ENCODE measurements around the gene GRIK1.
"Not testable (repeated sequence)": the region's sequence is repeated elsewhere in the genome, so short reads cannot be mapped to it uniquely, and the experiment has no call there.

GRIK1 gene

DNA sequence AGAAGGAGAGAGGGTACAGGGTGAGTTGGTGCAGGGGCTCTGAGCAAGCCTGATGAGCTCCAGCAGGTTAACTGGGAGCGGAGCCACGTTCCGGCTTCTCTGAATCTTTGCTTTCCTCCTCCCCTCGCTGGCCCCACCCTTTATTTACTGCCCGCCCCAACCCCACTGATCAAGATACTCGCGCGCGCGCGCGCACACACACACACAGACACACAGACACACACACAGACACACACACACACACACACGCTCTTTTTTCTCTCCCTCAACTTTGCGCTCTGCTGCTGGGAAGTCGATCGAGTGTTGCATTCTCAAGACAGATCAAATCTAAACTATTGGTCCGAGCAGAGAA is at the start of gene GRIK1:
TSS of gene GRIK1 (minus strand) at position 73 of the 352 bp plus-strand sequence.
- DNase-seq (ENCODE audit: low spot score) = no peak
- Mint-ChIP-seq H3K36me3 (ENCODE audit: low read depth) (no peaks in the 10 kb centered on the region), H3K4me1 (ENCODE audit: low read depth) (no peaks in the 10 kb centered on the region), H3K4me3 (no peak within 1 kb of the TSS), H3K27me3 (ENCODE audit: low read depth) (peaks cover 36% of the 10 kb centered on the region), H3K9me3 (no peaks in the 10 kb centered on the region), H3K27ac (no peak within 1 kb of the TSS)

DNA sequence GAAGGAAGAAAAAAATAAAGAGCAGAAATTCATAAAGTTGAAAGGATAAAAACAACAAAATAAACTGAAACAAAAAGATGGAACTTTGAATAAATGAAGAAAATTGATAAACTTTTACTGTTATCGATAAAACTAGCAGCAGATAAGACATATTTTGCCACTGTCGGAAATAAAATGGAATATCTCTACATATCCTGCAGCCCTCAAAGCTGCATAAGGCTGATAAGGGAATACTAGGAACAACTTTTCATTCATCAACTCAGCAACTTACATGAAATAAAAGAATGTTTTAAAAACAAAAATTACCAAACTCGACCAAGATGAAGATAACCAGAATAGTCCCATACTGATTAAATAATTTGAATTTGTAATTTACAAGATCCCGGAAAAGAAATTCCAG is 48.0 kb upstream of the GRIK1 start:
- Mint-ChIP-seq H3K9me3 (peaks cover 6% of the 10 kb centered on the region), H3K36me3 (ENCODE audit: low read depth) (no peaks in the 10 kb centered on the region), H3K4me1 (ENCODE audit: low read depth) (no peaks in the 10 kb centered on the region), H3K27ac (no peak overlapping the region), H3K27me3 (ENCODE audit: low read depth) (no peaks in the 10 kb centered on the region), H3K4me3 (no peak overlapping the region)
- no peak for DNase-seq (ENCODE audit: low spot score)

DNA sequence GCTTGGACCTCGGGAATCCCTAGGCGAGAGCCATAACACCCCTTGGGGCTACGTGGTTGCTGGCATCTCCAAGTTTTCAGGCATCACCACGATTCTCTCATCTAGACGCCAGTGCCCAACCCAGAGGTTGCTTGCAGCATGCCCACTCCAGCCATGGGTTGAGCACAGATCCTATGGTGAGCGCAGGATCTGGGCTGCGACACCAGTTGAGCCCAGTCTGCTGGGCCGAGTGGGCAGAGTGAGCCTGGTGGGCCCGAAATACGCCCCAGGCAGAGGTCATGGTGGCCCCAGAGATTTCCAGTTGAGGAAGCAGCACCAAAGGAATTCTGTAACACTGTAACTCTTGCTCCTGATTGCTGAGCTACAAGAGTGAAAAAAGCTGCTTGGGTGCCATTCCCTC is 46.1 kb upstream of the GRIK1 start:
- Mint-ChIP-seq H3K4me3 (no peak overlapping the region), H3K4me1 (ENCODE audit: low read depth) (no peaks in the 10 kb centered on the region), H3K9me3 (peaks cover 8% of the 10 kb centered on the region), H3K36me3 (ENCODE audit: low read depth) (no peaks in the 10 kb centered on the region), H3K27ac (no peak overlapping the region), H3K27me3 (ENCODE audit: low read depth) (no peaks in the 10 kb centered on the region)
- DNase-seq (ENCODE audit: low spot score) = no peak

DNA sequence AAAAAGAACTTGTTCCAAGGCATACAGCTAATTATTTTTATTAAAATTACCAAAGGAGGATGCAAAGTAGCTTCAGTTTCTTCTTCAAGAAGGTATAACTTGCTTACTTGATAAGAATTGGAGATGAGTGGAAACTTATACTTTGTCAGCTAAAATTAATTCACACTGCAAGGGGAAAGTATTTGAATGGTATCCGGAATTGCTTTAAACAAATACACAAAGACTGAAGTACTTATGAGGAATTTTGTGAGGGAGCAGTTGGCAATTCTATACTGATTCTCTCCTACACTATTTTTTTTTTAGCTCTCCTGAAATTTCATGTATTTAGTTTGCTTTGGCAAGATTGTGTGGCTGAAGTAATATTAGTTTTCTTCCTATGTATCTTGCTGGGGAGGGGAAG is 39.2 kb upstream of the GRIK1 start:
- Mint-ChIP-seq H3K9me3 (peaks cover 4% of the 10 kb centered on the region), H3K27me3 (ENCODE audit: low read depth) (no peaks in the 10 kb centered on the region), H3K4me1 (ENCODE audit: low read depth) (no peaks in the 10 kb centered on the region), H3K36me3 (ENCODE audit: low read depth) (no peaks in the 10 kb centered on the region), H3K4me3 (no peak overlapping the region), H3K27ac (no peak overlapping the region)
- no peak for DNase-seq (ENCODE audit: low spot score)

DNA sequence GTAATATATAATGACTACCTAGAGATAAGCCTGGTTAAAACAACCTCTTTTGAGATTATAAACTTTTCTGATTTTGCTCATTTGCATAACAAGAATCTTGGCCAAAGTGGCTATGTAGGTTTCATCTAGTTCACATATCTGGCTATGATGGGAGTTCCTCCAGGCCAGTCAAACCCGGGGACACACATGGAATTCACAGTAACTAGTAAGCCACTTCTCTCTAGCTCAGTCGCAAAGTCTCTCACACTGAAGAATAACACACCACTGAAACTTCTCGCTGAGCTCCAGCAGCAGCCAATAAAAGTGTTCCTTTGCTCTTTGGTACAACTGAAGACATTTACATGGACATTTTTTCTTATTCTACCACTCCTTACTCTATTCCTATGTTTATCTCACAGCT is 36.0 kb upstream of the GRIK1 start:
- H3K27ac Mint-ChIP-seq = no peak overlapping the region
- H3K36me3 Mint-ChIP-seq (ENCODE audit: low read depth) = no peaks in the 10 kb centered on the region
- no peak for DNase-seq (ENCODE audit: low spot score)
- H3K4me3 Mint-ChIP-seq = no peak overlapping the region
- no peaks in the 10 kb centered on the region for H3K27me3 Mint-ChIP-seq (ENCODE audit: low read depth)
- H3K9me3 Mint-ChIP-seq = no peaks in the 10 kb centered on the region
- H3K4me1 Mint-ChIP-seq (ENCODE audit: low read depth) = no peaks in the 10 kb centered on the region

DNA sequence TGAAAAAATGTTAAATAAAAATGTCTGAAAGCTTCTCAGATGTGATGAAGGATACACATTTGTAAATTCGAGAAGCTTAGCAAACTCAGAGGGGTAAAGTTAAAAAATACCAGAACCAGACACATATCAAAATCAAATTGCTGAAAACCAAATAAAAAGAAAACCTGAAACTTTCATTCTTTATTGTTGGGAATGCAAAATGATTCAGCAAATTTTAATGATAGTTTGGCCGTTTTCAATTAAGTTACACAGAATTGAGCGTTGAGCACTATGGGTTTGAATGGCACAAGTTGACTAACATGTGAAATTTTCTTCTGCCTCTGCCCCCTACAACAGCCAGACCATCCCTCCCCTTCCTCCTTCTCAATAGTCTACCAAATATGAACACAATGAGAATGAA is 33.5 kb upstream of the GRIK1 start:
- no peak overlapping the region for H3K4me3 Mint-ChIP-seq
- no peak for DNase-seq (ENCODE audit: low spot score)
- H3K27me3 Mint-ChIP-seq (ENCODE audit: low read depth) = no peaks in the 10 kb centered on the region
- H3K36me3 Mint-ChIP-seq (ENCODE audit: low read depth) = no peaks in the 10 kb centered on the region
- no peaks in the 10 kb centered on the region for H3K4me1 Mint-ChIP-seq (ENCODE audit: low read depth)
- no peaks in the 10 kb centered on the region for H3K9me3 Mint-ChIP-seq
- no peak overlapping the region for H3K27ac Mint-ChIP-seq

DNA sequence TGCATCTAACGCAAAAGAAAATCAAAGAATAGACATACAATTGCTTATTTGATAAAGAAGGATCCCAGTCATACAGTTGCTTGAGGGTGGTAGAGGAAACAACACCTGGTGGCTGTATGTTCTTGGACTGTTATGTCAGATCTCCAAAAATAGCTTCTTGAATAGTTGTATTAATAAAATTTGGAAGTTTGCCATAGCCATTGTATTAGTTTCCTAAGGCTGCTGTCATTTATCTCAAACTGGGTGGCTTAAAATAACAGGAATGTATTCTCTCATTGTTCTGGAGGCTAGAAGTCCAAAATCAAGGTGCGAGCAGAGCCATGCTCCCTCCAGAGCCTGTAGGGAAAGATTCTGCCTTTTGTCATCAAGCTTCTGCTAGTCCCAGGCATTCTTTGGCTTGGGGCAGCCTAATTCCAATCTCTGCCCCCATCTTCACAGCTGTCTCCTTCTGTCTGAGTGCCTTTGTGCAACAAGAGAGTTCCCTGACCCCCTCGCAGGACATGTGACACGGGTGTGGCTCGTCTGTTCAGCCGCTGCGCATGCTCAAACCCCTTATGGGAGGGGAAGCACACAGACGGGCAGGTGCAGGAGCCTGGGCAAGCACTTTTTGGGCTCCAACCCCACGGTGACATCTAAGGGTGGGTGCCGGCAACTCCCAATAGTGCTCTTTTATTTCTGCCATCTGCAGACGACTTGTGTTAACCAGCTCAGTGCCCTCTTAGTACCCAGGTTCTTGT is 21.7 kb upstream of the GRIK1 start:
- Mint-ChIP-seq H3K27ac (no peak overlapping the region), H3K9me3 (no peaks in the 10 kb centered on the region), H3K36me3 (ENCODE audit: low read depth) (no peaks in the 10 kb centered on the region), H3K27me3 (ENCODE audit: low read depth) (no peaks in the 10 kb centered on the region), H3K4me1 (ENCODE audit: low read depth) (no peaks in the 10 kb centered on the region), H3K4me3 (no peak overlapping the region)
- DNase-seq (ENCODE audit: low spot score) = no peak

DNA sequence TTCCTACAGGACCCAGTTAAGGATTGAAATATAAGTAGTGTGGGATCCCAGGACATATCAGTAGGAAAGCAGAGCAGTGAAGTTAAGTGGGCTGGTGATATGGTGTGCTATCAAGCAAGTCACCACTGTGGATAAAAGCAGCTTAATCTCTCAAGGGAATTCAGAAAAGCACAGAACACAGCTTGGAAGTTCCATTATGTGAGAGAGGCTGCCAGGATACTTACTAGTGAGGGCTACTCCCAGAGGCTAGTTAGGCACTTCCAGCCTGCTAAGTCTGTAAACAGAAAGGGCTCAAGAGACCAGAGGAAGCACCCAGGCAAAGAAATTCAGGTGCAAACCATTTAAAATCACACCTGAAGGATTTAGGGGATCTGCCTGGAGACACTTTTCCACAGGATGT is 18.8 kb upstream of the GRIK1 start:
- DNase-seq (ENCODE audit: low spot score) = no peak
- H3K27me3 Mint-ChIP-seq (ENCODE audit: low read depth) = no peaks in the 10 kb centered on the region
- no peaks in the 10 kb centered on the region for H3K4me1 Mint-ChIP-seq (ENCODE audit: low read depth)
- H3K27ac Mint-ChIP-seq = no peak overlapping the region
- H3K4me3 Mint-ChIP-seq = no peak overlapping the region
- H3K36me3 Mint-ChIP-seq (ENCODE audit: low read depth) = no peaks in the 10 kb centered on the region
- no peaks in the 10 kb centered on the region for H3K9me3 Mint-ChIP-seq

DNA sequence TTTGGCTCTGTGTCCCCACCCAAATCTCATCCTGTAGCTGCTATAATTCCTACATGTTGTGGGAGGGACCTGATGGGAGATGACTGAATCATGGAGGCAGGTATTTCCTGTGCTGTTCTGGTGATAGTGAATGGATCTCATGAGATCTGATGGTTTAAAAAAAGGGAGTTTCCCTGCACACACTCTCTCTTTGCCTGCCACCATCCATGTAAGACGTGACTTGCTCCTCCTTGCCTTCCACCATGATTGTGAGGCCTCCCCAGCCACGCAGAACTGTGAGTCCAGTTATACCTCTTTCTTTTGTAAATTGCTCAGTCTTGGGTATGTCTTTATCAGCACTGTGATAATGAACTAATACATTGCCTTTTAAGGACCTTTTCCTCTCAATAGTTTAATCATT is 18.2 kb upstream of the GRIK1 start:
- not testable (repeated sequence) for H3K9me3 Mint-ChIP-seq; H3K27me3 Mint-ChIP-seq (ENCODE audit: low read depth); H3K4me1 Mint-ChIP-seq (ENCODE audit: low read depth); H3K4me3 Mint-ChIP-seq; H3K27ac Mint-ChIP-seq; H3K36me3 Mint-ChIP-seq (ENCODE audit: low read depth); DNase-seq (ENCODE audit: low spot score)

DNA sequence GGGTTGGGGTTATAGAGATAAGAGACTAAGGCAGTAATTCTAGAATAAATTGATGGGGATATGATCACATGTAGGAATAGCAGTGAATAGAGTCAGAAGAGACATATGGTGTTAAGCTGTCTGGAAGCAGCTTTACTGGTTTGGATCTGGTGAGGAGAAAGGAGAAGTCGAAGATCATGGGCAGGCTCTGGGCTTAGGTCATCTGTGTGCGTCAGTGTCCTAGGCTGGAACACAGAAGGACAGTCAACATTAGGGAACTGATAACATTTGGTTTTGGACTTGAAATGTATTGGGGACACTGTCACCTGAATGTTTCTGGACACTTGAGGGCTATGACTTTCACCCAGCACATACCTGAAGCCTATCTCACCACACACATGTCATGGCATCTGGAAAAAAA is 13.9 kb upstream of the GRIK1 start:
- DNase-seq (ENCODE audit: low spot score) = no peak
- Mint-ChIP-seq H3K9me3 (no peaks in the 10 kb centered on the region), H3K27ac (no peak overlapping the region), H3K36me3 (ENCODE audit: low read depth) (no peaks in the 10 kb centered on the region), H3K4me3 (no peak overlapping the region), H3K27me3 (ENCODE audit: low read depth) (no peaks in the 10 kb centered on the region), H3K4me1 (ENCODE audit: low read depth) (no peaks in the 10 kb centered on the region)

DNA sequence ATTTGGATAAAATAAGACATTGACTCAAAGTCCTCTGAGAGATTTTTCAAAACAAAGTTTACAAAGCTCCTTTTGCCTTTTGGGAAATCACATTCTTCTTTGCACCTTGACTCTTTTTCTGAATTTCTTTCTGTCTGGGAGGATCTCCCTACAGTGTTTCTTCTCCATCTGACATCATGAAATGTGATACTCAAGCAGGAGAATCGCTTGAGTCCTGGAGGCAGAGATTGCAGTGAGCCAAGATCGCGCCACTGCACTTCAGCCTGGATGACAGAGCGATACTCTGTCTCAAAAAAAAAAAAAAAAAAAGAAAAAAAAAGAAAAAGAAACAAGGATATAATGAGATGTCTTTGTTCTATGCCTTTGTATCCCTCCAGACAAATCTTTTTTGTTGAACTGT is 13.3 kb upstream of the GRIK1 start:
- Mint-ChIP-seq H3K4me1 (ENCODE audit: low read depth) (no peaks in the 10 kb centered on the region), H3K27ac (no peak overlapping the region), H3K27me3 (ENCODE audit: low read depth) (no peaks in the 10 kb centered on the region), H3K4me3 (no peak overlapping the region), H3K36me3 (ENCODE audit: low read depth) (no peaks in the 10 kb centered on the region), H3K9me3 (no peaks in the 10 kb centered on the region)
- DNase-seq (ENCODE audit: low spot score) = no peak

DNA sequence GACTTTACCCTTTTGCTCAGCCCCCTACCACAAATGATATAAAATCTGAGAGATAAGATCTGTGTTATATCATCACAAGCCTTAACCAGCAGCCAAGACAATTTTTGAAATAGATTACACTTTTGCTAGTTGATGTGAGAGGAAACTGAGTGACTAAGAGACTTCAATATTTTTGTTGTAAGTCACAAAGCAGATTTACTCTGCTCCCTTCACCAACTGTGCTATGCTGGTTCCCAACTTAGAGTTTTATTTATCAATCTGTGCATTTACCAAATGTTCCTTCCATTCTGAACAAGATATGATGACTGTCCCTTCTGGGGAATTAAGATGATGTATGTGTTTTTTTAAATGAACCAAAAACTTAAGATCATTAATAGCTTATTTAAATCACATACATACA is 12.1 kb upstream of the GRIK1 start:
- H3K36me3 Mint-ChIP-seq (ENCODE audit: low read depth) = no peaks in the 10 kb centered on the region
- H3K4me3 Mint-ChIP-seq = no peak overlapping the region
- H3K27ac Mint-ChIP-seq = no peak overlapping the region
- no peaks in the 10 kb centered on the region for H3K27me3 Mint-ChIP-seq (ENCODE audit: low read depth)
- H3K9me3 Mint-ChIP-seq = no peaks in the 10 kb centered on the region
- DNase-seq (ENCODE audit: low spot score) = no peak
- H3K4me1 Mint-ChIP-seq (ENCODE audit: low read depth) = no peaks in the 10 kb centered on the region

DNA sequence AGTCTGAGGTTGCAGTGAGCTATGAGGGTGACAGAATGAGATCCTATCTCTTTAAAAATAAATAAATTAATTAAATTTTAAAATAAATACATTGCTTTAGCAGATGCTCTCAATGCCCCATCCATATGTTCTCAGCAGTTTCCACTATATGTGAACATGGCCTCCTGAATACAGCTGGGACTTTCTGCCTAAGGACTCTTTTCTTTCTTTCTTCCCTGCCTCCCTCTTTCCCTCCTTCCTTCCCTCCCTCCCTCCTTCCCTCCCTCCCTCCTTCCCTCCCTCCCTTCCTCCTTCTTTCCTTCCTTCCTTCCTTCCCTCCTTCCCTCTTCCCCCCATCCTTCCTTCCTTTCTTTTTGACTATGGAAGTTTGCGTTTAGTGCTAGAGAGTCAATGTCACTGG is 10.2 kb upstream of the GRIK1 start:
- Mint-ChIP-seq H3K27ac (no peak overlapping the region), H3K9me3 (no peaks in the 10 kb centered on the region), H3K4me3 (no peak overlapping the region), H3K4me1 (ENCODE audit: low read depth) (no peaks in the 10 kb centered on the region), H3K36me3 (ENCODE audit: low read depth) (no peaks in the 10 kb centered on the region), H3K27me3 (ENCODE audit: low read depth) (no peaks in the 10 kb centered on the region)
- DNase-seq (ENCODE audit: low spot score) = no peak

DNA sequence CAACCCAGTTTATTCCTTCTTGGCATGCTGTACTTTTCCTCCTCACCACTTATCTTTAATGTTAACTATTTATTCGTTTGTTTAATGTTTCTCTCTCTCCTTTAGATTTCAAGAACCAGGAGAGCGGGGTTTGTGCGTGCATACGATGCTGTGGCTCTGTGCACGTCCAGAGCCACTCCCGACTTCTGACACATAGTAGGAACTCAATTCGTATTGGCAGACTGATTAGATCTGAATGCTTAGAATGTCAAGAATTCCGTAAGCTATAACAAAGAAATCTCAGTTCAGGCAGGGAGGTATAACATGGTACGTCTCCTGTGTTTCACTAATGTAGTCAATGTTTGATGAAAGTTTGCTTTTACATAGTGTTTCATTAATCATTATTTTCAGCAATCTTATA is 7.3 kb upstream of the GRIK1 start:
- Mint-ChIP-seq H3K4me3 (no peak overlapping the region), H3K4me1 (ENCODE audit: low read depth) (no peaks in the 10 kb centered on the region), H3K36me3 (ENCODE audit: low read depth) (no peaks in the 10 kb centered on the region), H3K27ac (no peak overlapping the region), H3K27me3 (ENCODE audit: low read depth) (peaks cover under 1% of the 10 kb centered on the region), H3K9me3 (no peaks in the 10 kb centered on the region)
- DNase-seq (ENCODE audit: low spot score) = no peak

DNA sequence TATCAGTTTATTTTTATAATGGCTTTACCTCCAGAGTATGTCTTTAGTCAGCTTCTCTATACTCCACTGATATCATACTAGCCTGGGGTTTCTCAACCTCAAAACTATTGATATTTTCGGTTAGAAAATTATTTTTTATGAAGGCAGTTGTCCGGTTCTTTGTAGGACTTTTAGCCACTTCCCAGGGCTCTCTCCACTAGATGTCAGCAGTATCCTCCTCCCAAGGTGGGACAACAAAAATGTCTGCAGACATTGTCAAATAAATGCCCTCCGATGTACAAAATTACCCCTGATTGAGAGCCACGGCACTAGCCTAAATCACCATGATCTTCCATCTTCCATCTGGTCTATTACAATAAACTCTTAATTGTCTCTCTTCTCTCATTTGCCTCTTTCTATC is 4.1 kb upstream of the GRIK1 start:
- Mint-ChIP-seq H3K9me3 (no peaks in the 10 kb centered on the region), H3K4me3 (no peak overlapping the region), H3K27me3 (ENCODE audit: low read depth) (peaks cover 23% of the 10 kb centered on the region), H3K27ac (no peak overlapping the region), H3K36me3 (ENCODE audit: low read depth) (no peaks in the 10 kb centered on the region), H3K4me1 (ENCODE audit: low read depth) (no peaks in the 10 kb centered on the region)
- no peak for DNase-seq (ENCODE audit: low spot score)
